ENCODE results near the gene PGPEP1.
"Not testable (repeated sequence)": the region's sequence is repeated elsewhere in the genome, so short reads cannot be mapped to it uniquely, and the experiment has no call there.

Gene PGPEP1

GRCh38 chr19:18364277-18364825 lies 24.0 kb downstream of the PGPEP1 start:
- DNase-seq (ENCODE audit: low read depth) = not testable (repeated sequence)

DNA sequence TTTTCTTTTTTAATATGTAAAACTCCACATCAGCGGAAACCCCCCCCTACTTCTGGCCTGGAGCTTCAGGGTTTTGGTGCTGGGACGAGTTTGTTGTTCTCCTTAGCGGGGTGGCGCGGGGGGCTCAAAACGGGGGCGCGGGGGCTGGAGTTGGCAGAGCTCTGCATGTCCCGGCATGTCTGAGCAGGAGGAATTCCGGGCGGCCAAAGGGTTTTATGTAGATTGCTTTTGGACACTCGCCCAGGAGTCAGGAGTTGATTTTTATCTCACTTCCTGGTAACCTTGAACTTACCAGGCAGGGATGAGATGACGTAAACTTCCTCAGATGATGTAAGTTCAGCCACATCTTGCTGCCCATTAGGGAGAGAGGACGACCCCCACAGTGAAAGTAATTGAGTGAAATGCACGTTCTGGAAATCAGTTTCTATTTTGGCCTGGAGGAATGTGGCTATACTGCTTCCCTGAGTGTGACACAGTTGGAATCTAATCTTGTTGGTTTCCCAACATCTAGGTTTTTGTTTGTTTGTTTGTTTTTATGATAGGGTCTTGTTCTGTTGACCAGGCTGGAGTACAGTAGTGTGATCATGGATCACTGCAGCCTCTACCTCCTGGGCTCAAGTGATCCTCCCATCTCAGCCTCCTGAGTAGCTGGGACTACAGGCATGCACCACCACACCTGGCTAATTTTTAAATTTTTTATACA lies 24.6 kb downstream of the PGPEP1 start:
- no peak for DNase-seq (ENCODE audit: low read depth)

- DNase-seq (ENCODE audit: low read depth) = no peak
These were observed 25.6 kb downstream of the PGPEP1 start for GRCh38 chr19:18366021-18366435.

GRCh38 chr19:18368504-18369222 lies 28.3 kb downstream of the PGPEP1 start:
- DNase-seq (ENCODE audit: low read depth) = no peak

- DNase-seq (ENCODE audit: low read depth) = no peak
These were observed 33.1 kb downstream of the PGPEP1 start for GRCh38 chr19:18373407-18373891.

DNA sequence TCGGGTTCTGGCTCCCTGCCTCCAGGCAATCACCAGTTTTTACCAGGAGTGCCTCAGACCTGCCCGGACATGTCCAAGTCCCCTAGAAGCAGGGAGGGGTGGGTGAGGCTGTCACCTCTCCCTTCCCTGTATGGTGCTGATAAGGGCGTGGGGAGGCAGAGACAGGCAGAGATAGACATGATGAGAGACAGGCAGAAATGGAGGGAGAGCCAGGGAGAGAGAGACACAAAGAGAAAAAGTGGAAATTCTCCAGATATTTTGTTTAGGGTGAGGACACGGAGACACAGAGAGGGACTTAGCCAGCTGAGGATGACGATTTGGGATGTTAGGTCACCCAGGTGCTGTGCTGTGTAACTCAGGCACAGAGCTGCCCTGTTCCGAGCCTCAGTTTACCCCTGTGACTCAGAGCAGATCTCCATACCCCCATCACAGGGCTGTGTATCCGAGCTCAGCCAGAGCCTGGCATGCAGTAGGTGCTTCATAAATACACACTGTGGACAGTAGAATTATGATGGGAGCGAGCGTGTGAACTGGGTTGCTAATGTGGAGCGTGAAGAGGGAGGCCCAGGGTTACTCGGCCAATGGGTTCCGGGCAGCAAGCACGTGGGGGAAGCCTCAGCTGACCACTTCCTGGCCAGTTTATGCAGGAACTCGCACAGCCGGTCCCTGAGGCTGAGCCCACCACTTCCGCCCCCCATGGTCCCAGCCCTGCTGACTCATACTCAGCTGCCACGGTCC lies 33.7 kb downstream of the PGPEP1 start:
- DNase-seq (ENCODE audit: low read depth) = peak; percentile 14

DNA sequence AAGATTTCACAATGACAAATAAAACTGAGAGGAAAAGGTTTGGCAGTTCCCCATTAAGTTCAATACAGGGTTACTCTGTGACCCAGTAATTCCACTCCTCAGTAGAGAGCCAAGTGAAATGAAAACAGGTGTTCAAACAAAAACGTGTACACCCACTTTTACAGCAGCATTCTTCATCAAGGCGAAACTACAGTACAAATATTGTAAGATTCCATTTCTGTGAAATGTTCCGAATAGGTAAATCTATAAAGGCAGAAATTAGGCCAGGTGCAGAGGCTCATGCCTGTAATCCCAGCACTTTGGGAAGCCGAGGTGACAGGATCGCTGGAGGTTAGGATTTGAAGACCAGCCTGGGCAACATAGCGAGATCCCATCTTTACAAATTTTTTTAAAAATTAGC lies 36.6 kb downstream of the PGPEP1 start:
- DNase-seq (ENCODE audit: low read depth) = no peak

DNA sequence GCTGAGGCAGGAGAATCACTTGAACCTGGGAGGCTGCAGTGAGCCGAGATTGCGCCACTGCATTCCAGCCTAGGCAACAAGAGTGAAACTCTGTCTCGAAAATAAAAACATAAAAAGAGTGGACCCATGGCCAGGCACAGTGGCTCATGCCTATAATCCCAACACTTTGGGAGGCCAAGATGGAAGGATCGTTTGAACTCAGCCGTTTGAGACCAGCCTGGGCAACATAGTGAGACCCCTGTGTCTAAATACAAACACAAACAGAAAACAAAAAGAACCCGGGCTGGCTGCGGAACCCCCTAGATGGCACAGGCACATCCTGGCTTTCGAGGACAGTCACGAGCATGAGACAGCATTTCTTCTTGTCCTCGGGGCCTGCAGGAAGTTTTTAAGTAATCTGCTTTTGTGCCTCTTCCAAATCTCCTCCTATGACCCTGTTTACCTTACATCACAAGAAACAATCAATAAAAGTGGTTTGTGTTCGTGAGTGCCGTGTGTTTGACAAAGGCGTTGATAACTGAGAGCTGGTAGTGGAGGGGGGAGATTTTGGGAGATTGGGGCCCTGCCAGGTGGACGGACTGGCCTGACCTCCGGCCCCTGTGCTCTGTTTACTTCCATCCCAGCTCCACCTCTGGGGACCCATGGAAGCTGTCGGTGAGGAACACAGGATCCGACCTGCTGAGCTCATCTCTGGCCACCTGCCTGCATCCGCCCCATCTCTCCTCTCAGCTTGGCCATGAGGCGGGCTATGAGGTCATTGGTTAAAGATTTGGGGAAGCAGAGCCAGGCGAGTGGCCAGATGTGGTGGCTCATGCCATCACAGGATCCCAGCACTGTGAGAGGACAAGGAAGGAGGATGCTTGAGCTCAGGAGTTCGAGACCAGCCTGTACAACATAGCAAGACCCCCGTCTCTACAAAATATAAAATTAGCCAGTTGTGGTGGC lies 39.7 kb downstream of the PGPEP1 start:
- no peak for DNase-seq (ENCODE audit: low read depth)

DNA sequence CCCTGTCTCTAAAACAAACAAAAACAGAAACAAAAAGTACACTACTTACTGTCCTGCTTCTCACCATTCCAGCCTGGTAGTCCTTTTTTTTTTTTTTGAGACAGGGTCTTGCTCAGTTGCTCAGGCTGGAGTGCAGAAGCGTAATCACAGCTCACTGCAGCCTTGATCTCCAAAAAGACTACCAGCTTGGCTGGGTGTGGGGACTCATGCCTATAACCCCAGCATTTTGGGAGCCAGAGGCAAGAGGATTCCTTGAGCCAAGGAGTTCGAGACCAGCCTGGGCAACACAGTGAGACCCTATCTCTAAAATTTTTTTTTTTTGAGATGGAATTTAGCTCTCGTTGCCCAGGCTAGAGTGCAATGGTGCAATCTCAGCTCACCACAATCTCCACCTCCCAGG lies 40.4 kb downstream of the PGPEP1 start:
- DNase-seq (ENCODE audit: low read depth) = no peak

- not testable (repeated sequence) for DNase-seq (ENCODE audit: low read depth)
These were observed 43.2 kb downstream of the PGPEP1 start for GRCh38 chr19:18383622-18384021.

GRCh38 chr19:18384775-18385174 lies 44.4 kb downstream of the PGPEP1 start:
- no peak for DNase-seq (ENCODE audit: low read depth)

- no peak for DNase-seq (ENCODE audit: low read depth)
These were observed 44.9 kb downstream of the PGPEP1 start for GRCh38 chr19:18385359-18385674.

DNA sequence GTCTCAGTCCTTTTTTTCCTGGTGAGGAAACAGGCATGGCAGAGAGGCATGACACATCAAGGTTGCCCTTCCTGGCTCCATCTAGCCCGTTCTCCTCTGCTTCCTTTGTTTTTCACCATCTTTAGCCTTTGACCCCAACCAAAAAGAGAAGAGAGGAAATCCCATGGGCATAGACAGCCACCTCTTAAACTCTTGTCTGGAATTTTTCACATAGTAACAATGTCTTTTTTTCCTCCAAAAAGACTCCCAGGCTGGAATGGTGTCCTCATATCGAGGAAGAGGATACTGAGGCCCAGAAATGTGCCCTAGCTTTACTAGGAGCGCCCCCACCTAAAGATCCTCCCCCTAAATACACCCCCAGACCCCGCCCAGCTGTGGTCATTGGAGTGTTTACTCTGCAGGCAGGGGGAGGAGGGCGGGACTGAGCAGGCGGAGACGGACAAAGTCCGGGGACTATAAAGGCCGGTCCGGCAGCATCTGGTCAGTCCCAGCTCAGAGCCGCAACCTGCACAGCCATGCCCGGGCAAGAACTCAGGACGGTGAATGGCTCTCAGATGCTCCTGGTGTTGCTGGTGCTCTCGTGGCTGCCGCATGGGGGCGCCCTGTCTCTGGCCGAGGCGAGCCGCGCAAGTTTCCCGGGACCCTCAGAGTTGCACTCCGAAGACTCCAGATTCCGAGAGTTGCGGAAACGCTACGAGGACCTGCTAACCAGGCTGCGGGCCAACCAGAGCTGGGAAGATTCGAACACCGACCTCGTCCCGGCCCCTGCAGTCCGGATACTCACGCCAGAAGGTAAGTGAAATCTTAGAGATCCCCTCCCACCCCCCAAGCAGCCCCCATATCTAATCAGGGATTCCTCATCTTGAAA lies 45.5 kb downstream of the PGPEP1 start, which contains the start of gene GDF15:
Gene GDF15 (plus strand): TSS at position 484 of the 868 bp plus-strand sequence. CDS start 32 bp downstream, at position 516.
- no peak for DNase-seq (ENCODE audit: low read depth)

DNA sequence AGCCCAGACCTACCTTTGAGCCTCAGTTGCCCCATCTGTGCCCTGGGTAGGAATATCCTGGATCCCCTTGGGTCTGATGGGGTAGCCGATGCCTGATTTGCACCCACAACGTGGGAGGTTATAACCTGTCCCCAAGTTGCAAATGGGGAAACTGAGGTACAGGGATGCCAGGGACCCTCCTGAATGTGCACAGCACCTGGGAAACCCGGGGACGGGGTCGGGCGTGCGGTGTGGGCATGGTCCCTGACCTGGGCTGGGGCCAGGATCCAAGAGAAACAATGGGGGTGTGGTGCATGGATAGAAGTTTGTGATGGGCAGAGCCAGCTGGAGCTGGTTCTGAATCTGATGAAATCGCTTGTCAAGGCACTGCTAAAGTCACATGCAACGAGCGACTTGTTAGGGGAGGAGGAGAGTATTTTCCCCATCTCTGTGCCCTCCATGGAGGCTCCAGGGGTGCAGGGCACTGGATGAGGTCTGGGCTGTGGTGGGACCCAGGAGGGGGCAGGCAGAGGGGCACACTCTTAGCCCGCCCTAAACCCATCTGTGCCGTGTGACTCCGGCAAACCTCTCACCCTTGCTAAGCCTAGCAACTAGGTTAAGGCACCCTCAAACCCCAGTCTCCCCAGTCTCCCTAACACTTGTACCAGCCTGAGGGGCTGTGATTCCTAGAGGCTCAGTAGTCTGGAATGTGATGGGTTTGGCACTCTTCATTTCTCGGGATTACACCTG lies 46.3 kb downstream of the PGPEP1 start:
- no peak for DNase-seq (ENCODE audit: low read depth)

DNA sequence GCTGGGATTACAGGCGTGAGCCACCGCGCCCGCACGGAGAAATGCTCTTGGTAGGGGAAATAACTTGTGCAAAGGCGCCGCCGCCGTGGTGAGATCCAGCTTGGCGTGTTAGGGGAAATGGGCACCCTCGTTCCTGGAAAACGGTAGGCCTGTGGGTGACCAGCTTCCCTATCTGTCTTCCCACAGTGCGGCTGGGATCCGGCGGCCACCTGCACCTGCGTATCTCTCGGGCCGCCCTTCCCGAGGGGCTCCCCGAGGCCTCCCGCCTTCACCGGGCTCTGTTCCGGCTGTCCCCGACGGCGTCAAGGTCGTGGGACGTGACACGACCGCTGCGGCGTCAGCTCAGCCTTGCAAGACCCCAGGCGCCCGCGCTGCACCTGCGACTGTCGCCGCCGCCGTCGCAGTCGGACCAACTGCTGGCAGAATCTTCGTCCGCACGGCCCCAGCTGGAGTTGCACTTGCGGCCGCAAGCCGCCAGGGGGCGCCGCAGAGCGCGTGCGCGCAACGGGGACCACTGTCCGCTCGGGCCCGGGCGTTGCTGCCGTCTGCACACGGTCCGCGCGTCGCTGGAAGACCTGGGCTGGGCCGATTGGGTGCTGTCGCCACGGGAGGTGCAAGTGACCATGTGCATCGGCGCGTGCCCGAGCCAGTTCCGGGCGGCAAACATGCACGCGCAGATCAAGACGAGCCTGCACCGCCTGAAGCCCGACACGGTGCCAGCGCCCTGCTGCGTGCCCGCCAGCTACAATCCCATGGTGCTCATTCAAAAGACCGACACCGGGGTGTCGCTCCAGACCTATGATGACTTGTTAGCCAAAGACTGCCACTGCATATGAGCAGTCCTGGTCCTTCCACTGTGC lies 47.9 kb downstream of the PGPEP1 start:
- peak; percentile 76 for DNase-seq (ENCODE audit: low read depth)

DNA sequence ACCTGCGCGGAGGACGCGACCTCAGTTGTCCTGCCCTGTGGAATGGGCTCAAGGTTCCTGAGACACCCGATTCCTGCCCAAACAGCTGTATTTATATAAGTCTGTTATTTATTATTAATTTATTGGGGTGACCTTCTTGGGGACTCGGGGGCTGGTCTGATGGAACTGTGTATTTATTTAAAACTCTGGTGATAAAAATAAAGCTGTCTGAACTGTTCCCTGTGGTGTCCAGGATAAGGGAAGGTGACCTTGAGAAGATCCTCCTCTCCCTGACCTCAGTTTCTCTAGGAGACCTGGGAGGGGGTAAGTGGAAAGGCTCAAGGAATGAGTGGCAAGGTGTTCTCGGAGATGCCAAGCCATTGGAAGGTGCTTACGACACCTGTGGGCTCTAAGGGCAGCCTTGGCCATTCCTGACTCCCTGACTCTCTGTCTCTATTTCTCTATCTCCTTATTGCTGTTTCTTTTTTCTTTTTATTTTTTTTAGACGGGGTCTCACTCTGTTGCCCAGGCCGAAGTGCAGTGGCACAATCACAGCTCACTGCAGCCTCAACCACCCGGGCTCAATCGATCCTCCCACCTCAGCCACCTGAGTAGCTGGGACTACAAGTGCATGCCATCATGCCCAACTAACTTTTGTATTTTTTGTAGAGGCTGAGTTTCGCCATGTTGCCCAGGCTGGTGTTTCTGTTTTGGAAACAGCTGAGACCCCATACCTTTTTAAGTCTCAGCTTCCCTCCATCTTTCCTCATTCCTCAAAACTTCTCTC lies 48.7 kb downstream of the PGPEP1 start:
- DNase-seq (ENCODE audit: low read depth) = no peak

DNA sequence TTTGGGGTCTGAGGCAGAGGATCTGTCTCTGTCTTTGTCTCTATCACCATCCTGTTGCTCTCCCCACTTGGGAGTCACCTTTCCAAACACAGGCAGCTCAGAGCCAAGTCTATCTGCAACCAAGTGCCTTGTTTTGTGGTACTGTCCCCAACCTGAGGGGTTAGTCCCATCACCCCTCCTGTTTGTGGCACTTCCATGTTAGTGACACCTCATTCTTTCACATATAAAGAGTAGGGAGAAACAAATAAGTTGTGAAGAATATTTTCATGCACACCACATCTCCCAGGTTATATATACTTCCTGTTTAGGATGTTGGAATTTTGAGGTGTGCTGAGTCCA lies 49.3 kb downstream of the PGPEP1 start:
- DNase-seq (ENCODE audit: low read depth) = no peak

Measured in stimulated activated CD8-positive, alpha-beta memory T cell treated with anti-CD3 and anti-CD28 coated beads, Interleukin-15, amount 100 ng/mL, for 24 hours (primary cell).